ENCODE data around the gene ZNF516.
A peak's percentile ranks its signal among the peaks of the same experiment; 100 is the strongest.

ZNF516 gene

GRCh38 chr18:76502551-76502950 is 7.5 kb upstream of the ZNF516 start:
- Histone ChIP-seq H3K9me3 (no peaks in the 10 kb centered on the region), H3K4me3 (ENCODE audit: low read depth in 1 of 2, low read length in 1 of 2) (peak overlapping the region; percentile 2 to 7), H3K4me1 (ENCODE audit: control insufficient read depth in 1 of 2, insufficient read depth in 1 of 2, low read depth in 1 of 2, low read length in 1 of 2) (peaks cover 83 to 84% of the 10 kb centered on the region in 2 experiments), H3K27me3 (no peaks in the 10 kb centered on the region), H3K27ac (peak overlapping the region; percentile 86), H3K36me3 (no peaks in the 10 kb centered on the region)
- no peak for TF ChIP-seq CTCF (IDR thresholded peaks at IDR 0.05)

- Histone ChIP-seq H3K4me3 (ENCODE audit: low read depth in 1 of 2, low read length in 1 of 2) (peak overlapping the region in 1 of 2 experiments; percentile 15), H3K36me3 (no peaks in the 10 kb centered on the region), H3K4me1 (ENCODE audit: control insufficient read depth in 1 of 2, insufficient read depth in 1 of 2, low read depth in 1 of 2, low read length in 1 of 2) (peaks cover 67 to 71% of the 10 kb centered on the region in 2 experiments), H3K27ac (peak overlapping the region; percentile 85), H3K9me3 (no peaks in the 10 kb centered on the region), H3K27me3 (no peaks in the 10 kb centered on the region)
- no peak for TF ChIP-seq CTCF (IDR thresholded peaks at IDR 0.05)
These were observed 4.7 kb upstream of the ZNF516 start for GRCh38 chr18:76499637-76500340.

- H3K4me1 ChIP-seq (ENCODE audit: control insufficient read depth in 1 of 2, insufficient read depth in 1 of 2, low read depth in 1 of 2, low read length in 1 of 2), result peaks cover 59 to 63% of the 10 kb centered on the region in 2 experiments
- H3K4me3 ChIP-seq (ENCODE audit: low read depth in 1 of 2, low read length in 1 of 2), result no peak overlapping the region
- no peaks in the 10 kb centered on the region for H3K36me3 ChIP-seq
- no peaks in the 10 kb centered on the region for H3K9me3 ChIP-seq
- no peaks in the 10 kb centered on the region for H3K27me3 ChIP-seq
- H3K27ac ChIP-seq, result peak overlapping the region; percentile 85
- no peak for TF ChIP-seq CTCF (IDR thresholded peaks at IDR 0.05)
These were observed 4.0 kb upstream of the ZNF516 start for GRCh38 chr18:76499021-76499420.

- Histone ChIP-seq H3K4me1 (ENCODE audit: control insufficient read depth in 1 of 2, insufficient read depth in 1 of 2, low read depth in 1 of 2, low read length in 1 of 2) (peaks cover 54 to 56% of the 10 kb centered on the region in 2 experiments), H3K4me3 (ENCODE audit: low read depth in 1 of 2, low read length in 1 of 2) (no peak overlapping the region), H3K9me3 (no peaks in the 10 kb centered on the region), H3K27me3 (no peaks in the 10 kb centered on the region), H3K27ac (no peak overlapping the region), H3K36me3 (no peaks in the 10 kb centered on the region)
- TF ChIP-seq CTCF (IDR thresholded peaks at IDR 0.05), result no peak
These were observed 3.0 kb upstream of the ZNF516 start for GRCh38 chr18:76498064-76498463.

GRCh38 chr18:76497021-76497420 is 2.0 kb upstream of the ZNF516 start:
- H3K4me1 ChIP-seq (ENCODE audit: control insufficient read depth in 1 of 2, insufficient read depth in 1 of 2, low read depth in 1 of 2, low read length in 1 of 2), result peaks cover 51 to 54% of the 10 kb centered on the region in 2 experiments
- peak overlapping the region; percentile 96 for H3K27ac ChIP-seq

More at GRCh38 chr18:76497021-76497420, 2.0 kb upstream of the ZNF516 start:
- peak overlapping the region in 1 of 2 experiments; percentile 98 for H3K4me3 ChIP-seq (ENCODE audit: low read depth in 1 of 2, low read length in 1 of 2)
- no peaks in the 10 kb centered on the region for H3K27me3 ChIP-seq
- H3K36me3 ChIP-seq, result no peaks in the 10 kb centered on the region
- no peaks in the 10 kb centered on the region for H3K9me3 ChIP-seq
- no peak for TF ChIP-seq CTCF (IDR thresholded peaks at IDR 0.05)

Data from neutrophil (primary cell).